ENCODE results near the gene BST1. TPM values are rescaled to one million over a fixed set of nuclear protein-coding genes. Genes with fewer than 3 reads are reported as not detected.
A peak's percentile ranks its signal among the peaks of the same experiment; 100 is the strongest.

Gene BST1
- total RNA-seq, 5 donors from 2014 or later (not counting 1 experiment from before 2014, with no cell fraction given): 0.28 to 0.55 (median 0.46) TPM; not detected in 1

DNA sequence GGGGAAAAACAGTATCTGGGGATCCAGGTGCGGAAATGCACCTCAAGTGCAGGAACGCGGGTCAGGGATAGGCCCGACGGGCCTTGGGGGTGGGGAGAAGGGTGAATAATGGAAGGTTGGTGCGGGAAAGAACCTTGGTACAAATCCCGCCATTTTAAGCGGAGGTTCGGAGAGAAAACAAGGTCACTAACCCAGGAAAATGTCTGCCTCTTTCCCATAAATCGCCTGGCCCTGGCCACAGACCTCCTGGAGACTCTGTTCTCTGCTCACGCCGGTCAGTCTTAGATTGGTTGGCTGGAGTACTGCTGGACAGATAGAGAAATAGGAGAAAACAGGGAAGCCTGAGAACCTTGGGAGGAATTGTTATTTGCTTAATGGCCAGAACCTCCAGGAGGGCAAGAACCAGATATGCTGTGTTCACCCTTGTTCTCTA, 46.8 kb upstream of the BST1 start:
- POLR2A ChIA-PET: interaction anchor here (0.6 to 0.9 kb wide), 3 partner anchors 18 to 100 kb away, joined by 3 to 9 read pairs (median 3); no protein-coding TSS in a partner anchor

GRCh38 chr4:15657366-15657765, 45.5 kb upstream of the BST1 start:
- Histone ChIP-seq H3K27ac (ENCODE audit: low read length) (no peak overlapping the region), H3K36me3 (ENCODE audit: control insufficient read depth in 2 of 2, extremely low read depth in 1 of 2, insufficient read depth in 1 of 2, low read length in 1 of 2) (no peaks in the 10 kb centered on the region), H3K27me3 (replicated peaks in 1 of 2; ENCODE audit: control insufficient read depth in 2 of 2, extremely low read depth in 1 of 2, insufficient read depth in 2 of 2, low read length in 1 of 2) (no peaks in the 10 kb centered on the region), H3K4me1 (ENCODE audit: control insufficient read depth in 1 of 2, extremely low read depth in 1 of 2, insufficient read depth in 2 of 2, low read length in 2 of 2) (peaks cover 16 to 19% of the 10 kb centered on the region in 2 experiments), H3K9me3 (no peaks in the 10 kb centered on the region), H3K4me3 (ENCODE audit: control insufficient read depth in 1 of 2, extremely low read depth in 1 of 2, low read length in 1 of 2) (no peak overlapping the region)
- CTCF ChIA-PET: no interaction called here
- H3K36me3 Mint-ChIP-seq: no peaks in the 10 kb centered on the region
- H3K9me3 Mint-ChIP-seq: no peaks in the 10 kb centered on the region
- POLR2A ChIA-PET: interaction anchor here (0.6 to 1.1 kb wide), 3 partner anchors 14 to 26 kb away, joined by 3 to 6 read pairs (median 4); no protein-coding TSS in a partner anchor
- peaks cover 22 to 27% (median 25%) of the 10 kb centered on the region in 3 donors for H3K4me1 Mint-ChIP-seq
- no peaks in the 10 kb centered on the region for H3K27me3 Mint-ChIP-seq
- ATAC-seq (replicated peaks in 1 of 4): no peak
- H3K4me3 Mint-ChIP-seq: peak overlapping the region in 2 of 3 donors; percentile 2 to 35
- DNase-seq: no peak
- H3K27ac Mint-ChIP-seq: peak overlapping the region in 1 of 2 donors; percentile 9

More for the DNA sequence above, 46.8 kb upstream of the BST1 start:
- peak overlapping the region; percentile 76 to 95 for H3K4me3 ChIP-seq (ENCODE audit: control insufficient read depth in 1 of 2, extremely low read depth in 1 of 2, low read length in 1 of 2)
- H3K27me3 ChIP-seq (replicated peaks in 1 of 2; ENCODE audit: control insufficient read depth in 2 of 2, extremely low read depth in 1 of 2, insufficient read depth in 2 of 2, low read length in 1 of 2): no peaks in the 10 kb centered on the region
- Mint-ChIP-seq H3K27me3 (no peaks in the 10 kb centered on the region), H3K4me3 (peak overlapping the region; percentile 90 to 99 (median 90)), H3K27ac (peak overlapping the region; percentile 95 to 98), H3K4me1 (peaks cover 35 to 38% (median 37%) of the 10 kb centered on the region in 3 donors), H3K36me3 (no peaks in the 10 kb centered on the region), H3K9me3 (no peaks in the 10 kb centered on the region)
- WGBS (ENCODE audit: insufficient coverage): 95% methylated on average over 8 of the region's 12 CpGs
- peaks cover 19 to 24% of the 10 kb centered on the region in 2 experiments for H3K4me1 ChIP-seq (ENCODE audit: control insufficient read depth in 1 of 2, extremely low read depth in 1 of 2, insufficient read depth in 2 of 2, low read length in 2 of 2)
- no peaks in the 10 kb centered on the region for H3K36me3 ChIP-seq (ENCODE audit: control insufficient read depth in 2 of 2, extremely low read depth in 1 of 2, insufficient read depth in 1 of 2, low read length in 1 of 2)
- ATAC-seq (replicated peaks in 1 of 4): no peak
- CTCF ChIA-PET: interaction anchor here in 1 of 2 donors (1.1 kb wide), 1 partner anchor 25 kb away, joined by 3 read pairs; the partner anchor contains the start of gene FAM200B
- H3K27ac ChIP-seq (ENCODE audit: low read length): peak overlapping the region; percentile 98
- H3K9me3 ChIP-seq: no peaks in the 10 kb centered on the region
- no peak for DNase-seq

DNA sequence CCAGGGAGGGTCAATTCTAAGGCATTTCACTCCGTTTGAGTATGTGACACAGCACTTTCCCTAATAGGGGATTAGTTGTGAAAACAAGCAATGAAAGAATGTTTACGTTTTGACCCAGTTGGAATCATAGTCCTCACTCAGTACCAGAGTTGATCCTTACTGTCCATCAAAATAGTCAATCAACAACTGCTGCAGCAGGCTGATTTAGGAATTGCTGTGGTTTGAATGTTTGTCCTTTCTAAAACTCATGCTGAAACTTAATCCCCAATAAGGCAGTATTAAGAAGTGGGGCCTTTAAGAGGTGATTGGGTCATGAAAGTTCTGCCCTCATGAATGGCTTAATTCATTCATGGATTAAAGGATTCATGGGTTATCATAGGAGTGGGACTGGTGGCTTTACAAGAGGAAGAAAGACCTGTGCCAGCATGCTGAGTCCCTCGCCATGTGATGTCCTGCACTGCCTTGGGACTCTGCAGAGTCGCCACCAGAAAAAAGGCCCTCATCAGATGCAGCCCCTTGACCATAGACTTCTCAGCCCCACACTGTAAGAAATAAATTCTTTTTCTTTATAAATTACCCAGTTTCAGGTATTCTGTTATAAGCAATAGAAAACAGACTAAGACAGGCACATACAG, 44.6 kb upstream of the BST1 start:
- Histone ChIP-seq H3K36me3 (ENCODE audit: control insufficient read depth in 2 of 2, extremely low read depth in 1 of 2, insufficient read depth in 1 of 2, low read length in 1 of 2) (no peaks in the 10 kb centered on the region), H3K4me1 (ENCODE audit: control insufficient read depth in 1 of 2, extremely low read depth in 1 of 2, insufficient read depth in 2 of 2, low read length in 2 of 2) (peaks cover 8 to 19% of the 10 kb centered on the region in 2 experiments), H3K27me3 (replicated peaks in 1 of 2; ENCODE audit: control insufficient read depth in 2 of 2, extremely low read depth in 1 of 2, insufficient read depth in 2 of 2, low read length in 1 of 2) (no peaks in the 10 kb centered on the region), H3K27ac (ENCODE audit: low read length) (no peak overlapping the region), H3K4me3 (ENCODE audit: control insufficient read depth in 1 of 2, extremely low read depth in 1 of 2, low read length in 1 of 2) (no peak overlapping the region), H3K9me3 (no peaks in the 10 kb centered on the region)
- Mint-ChIP-seq H3K4me3 (no peak overlapping the region), H3K4me1 (peaks cover 13 to 18% (median 16%) of the 10 kb centered on the region in 3 donors), H3K27me3 (no peaks in the 10 kb centered on the region), H3K36me3 (no peaks in the 10 kb centered on the region), H3K27ac (no peak overlapping the region), H3K9me3 (no peaks in the 10 kb centered on the region)
- ChIA-PET POLR2A (interaction anchor here in 1 of 2 donors (0.7 kb wide), 1 partner anchor 25 kb away, joined by 3 read pairs; no protein-coding TSS in a partner anchor), CTCF (no interaction called here)
- ATAC-seq (replicated peaks in 1 of 4) (no peak), DNase-seq (no peak)
- WGBS (ENCODE audit: insufficient coverage): no CpG with 5 or more reads among the region's 4 CpGs

- no peaks in the 10 kb centered on the region for H3K36me3 Mint-ChIP-seq
- Histone ChIP-seq H3K4me3 (ENCODE audit: control insufficient read depth in 1 of 2, extremely low read depth in 1 of 2, low read length in 1 of 2) (no peak overlapping the region), H3K9me3 (no peaks in the 10 kb centered on the region), H3K4me1 (ENCODE audit: control insufficient read depth in 1 of 2, extremely low read depth in 1 of 2, insufficient read depth in 2 of 2, low read length in 2 of 2) (peaks cover 6 to 16% of the 10 kb centered on the region in 2 experiments), H3K27ac (ENCODE audit: low read length) (no peak overlapping the region), H3K36me3 (ENCODE audit: control insufficient read depth in 2 of 2, extremely low read depth in 1 of 2, insufficient read depth in 1 of 2, low read length in 1 of 2) (no peaks in the 10 kb centered on the region), H3K27me3 (replicated peaks in 1 of 2; ENCODE audit: control insufficient read depth in 2 of 2, extremely low read depth in 1 of 2, insufficient read depth in 2 of 2, low read length in 1 of 2) (no peaks in the 10 kb centered on the region)
- no peak overlapping the region for H3K4me3 Mint-ChIP-seq
- ChIA-PET POLR2A (no interaction called here), CTCF (no interaction called here)
- no peaks in the 10 kb centered on the region for H3K27me3 Mint-ChIP-seq
- no peaks in the 10 kb centered on the region for H3K9me3 Mint-ChIP-seq
- ATAC-seq (replicated peaks in 1 of 4) (no peak), DNase-seq (no peak)
- peaks cover 8 to 13% (median 11%) of the 10 kb centered on the region in 3 donors for H3K4me1 Mint-ChIP-seq
- no peak overlapping the region for H3K27ac Mint-ChIP-seq
- no CpG with 5 or more reads among the region's 2 CpGs for WGBS (ENCODE audit: insufficient coverage)
Measured at GRCh38 chr4:15658781-15659180, 44.1 kb upstream of the BST1 start.

DNA sequence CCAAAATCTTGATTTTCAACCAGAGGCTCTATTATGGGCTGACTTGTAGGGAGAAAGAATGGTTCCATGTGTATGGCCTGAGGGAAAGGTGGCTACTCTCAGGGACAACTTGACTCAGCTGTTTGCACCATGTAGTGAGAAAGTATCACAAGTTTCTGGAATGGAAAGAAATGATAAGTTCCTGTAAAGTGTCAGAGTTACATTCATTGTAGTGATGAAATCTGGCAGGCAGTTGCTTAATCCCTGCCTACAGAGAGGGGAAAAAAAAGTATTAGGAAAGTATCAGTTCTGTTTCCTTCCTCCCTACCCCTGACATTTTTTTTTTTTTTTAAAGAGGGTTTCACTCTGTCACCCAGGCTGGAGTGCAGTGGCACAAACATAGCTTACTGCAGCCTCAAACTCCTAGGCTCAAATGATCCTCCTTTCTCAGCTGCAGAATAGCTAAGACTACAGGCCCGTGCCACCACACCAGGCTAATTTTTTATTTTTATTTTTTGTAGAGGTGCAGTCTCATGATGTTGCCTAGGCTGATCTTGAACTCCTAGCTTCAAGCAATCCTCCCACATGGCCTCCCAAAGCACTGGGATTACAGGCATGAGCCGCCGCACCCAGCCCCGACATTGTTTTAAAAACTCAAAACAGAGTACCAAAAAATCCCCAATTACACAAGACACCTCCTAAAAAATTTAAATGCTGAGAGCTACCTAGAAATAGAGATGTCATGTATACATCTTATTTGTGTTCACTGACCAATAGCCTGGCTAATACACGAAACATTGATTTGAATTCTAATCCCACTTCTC, 42.9 kb upstream of the BST1 start:
- no peaks in the 10 kb centered on the region for H3K27me3 ChIP-seq (replicated peaks in 1 of 2; ENCODE audit: control insufficient read depth in 2 of 2, extremely low read depth in 1 of 2, insufficient read depth in 2 of 2, low read length in 1 of 2)
- H3K4me3 Mint-ChIP-seq: no peak overlapping the region
- no peak for ATAC-seq (replicated peaks in 1 of 4)
- no peak overlapping the region for H3K4me3 ChIP-seq (ENCODE audit: control insufficient read depth in 1 of 2, extremely low read depth in 1 of 2, low read length in 1 of 2)
- no peak overlapping the region for H3K27ac Mint-ChIP-seq
- no peaks in the 10 kb centered on the region for H3K27me3 Mint-ChIP-seq
- ChIA-PET POLR2A (interaction anchor here in 1 of 2 donors (0.6 kb wide), 1 partner anchor 653 kb away, joined by 3 read pairs; no protein-coding TSS in a partner anchor), CTCF (interaction anchor here in 1 of 2 donors (0.6 to 0.7 kb wide), 4 partner anchors 9 to 660 kb away, joined by 3 to 4 read pairs (median 4); no protein-coding TSS in a partner anchor)
- peaks cover 3 to 9% of the 10 kb centered on the region in 2 experiments for H3K4me1 ChIP-seq (ENCODE audit: control insufficient read depth in 1 of 2, extremely low read depth in 1 of 2, insufficient read depth in 2 of 2, low read length in 2 of 2)
- H3K9me3 Mint-ChIP-seq: no peaks in the 10 kb centered on the region
- H3K36me3 Mint-ChIP-seq: no peaks in the 10 kb centered on the region
- H3K36me3 ChIP-seq (ENCODE audit: control insufficient read depth in 2 of 2, extremely low read depth in 1 of 2, insufficient read depth in 1 of 2, low read length in 1 of 2): no peaks in the 10 kb centered on the region
- WGBS (ENCODE audit: insufficient coverage): no CpG with 5 or more reads among the region's 5 CpGs
- no peak for DNase-seq
- no peaks in the 10 kb centered on the region for H3K9me3 ChIP-seq
- H3K4me1 Mint-ChIP-seq: peaks cover 0 to 5% (median 5%) of the 10 kb centered on the region in 3 donors
- H3K27ac ChIP-seq (ENCODE audit: low read length): no peak overlapping the region

DNA sequence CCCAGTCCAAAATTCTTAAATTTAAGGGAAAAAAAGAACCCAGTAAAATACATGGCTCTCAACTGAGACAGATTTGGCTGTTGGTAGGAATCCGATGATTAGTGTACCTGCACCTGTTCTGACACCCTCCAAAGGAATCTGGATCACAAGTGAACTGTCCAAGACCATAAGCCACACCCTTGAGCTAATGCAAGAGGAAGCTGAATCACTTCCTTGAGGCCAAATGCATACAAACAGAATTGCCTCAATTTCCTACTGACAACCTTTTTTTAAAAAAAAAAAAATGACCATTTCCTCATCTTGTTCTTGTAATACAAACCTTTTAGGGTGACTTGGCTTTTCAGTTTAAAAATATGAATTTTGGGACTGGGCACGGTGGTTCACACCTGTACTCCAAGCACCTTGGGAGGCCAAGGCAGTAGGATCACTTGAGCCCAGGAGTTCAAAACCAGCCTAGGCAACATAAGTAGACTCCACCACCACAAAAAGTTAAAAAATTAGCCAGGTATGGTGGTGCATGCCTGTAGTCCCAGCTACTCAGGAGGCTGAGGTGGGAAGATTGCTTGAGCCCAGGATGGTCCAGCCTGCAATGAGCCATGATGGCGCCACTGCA, 37.0 kb upstream of the BST1 start:
- ATAC-seq (replicated peaks in 1 of 4) (no peak), DNase-seq (no peak)
- Histone ChIP-seq H3K4me3 (ENCODE audit: control insufficient read depth in 1 of 2, extremely low read depth in 1 of 2, low read length in 1 of 2) (no peak overlapping the region), H3K36me3 (ENCODE audit: control insufficient read depth in 2 of 2, extremely low read depth in 1 of 2, insufficient read depth in 1 of 2, low read length in 1 of 2) (no peaks in the 10 kb centered on the region), H3K4me1 (ENCODE audit: control insufficient read depth in 1 of 2, extremely low read depth in 1 of 2, insufficient read depth in 2 of 2, low read length in 2 of 2) (no peaks in the 10 kb centered on the region), H3K27ac (ENCODE audit: low read length) (no peak overlapping the region), H3K9me3 (no peaks in the 10 kb centered on the region), H3K27me3 (replicated peaks in 1 of 2; ENCODE audit: control insufficient read depth in 2 of 2, extremely low read depth in 1 of 2, insufficient read depth in 2 of 2, low read length in 1 of 2) (no peaks in the 10 kb centered on the region)
- Mint-ChIP-seq H3K4me1 (peaks cover 0 to 6% (median 0%) of the 10 kb centered on the region in 3 donors), H3K4me3 (no peak overlapping the region), H3K27me3 (no peaks in the 10 kb centered on the region), H3K36me3 (no peaks in the 10 kb centered on the region), H3K27ac (no peak overlapping the region), H3K9me3 (no peaks in the 10 kb centered on the region)
- no CpG with 5 or more reads among the region's 3 CpGs for WGBS (ENCODE audit: insufficient coverage)
- ChIA-PET CTCF (interaction anchor here in 1 of 2 donors (0.7 kb wide), 1 partner anchor 194 kb away, joined by 4 read pairs; no protein-coding TSS in a partner anchor), POLR2A (no interaction called here)

Measured in T-cell (primary cell).